B cell (primary cell): Measurements from ENCODE around the gene RBKS.

Experiments used
- CTCF ChIP-seq: fragments of 200-600 bp; IDR thresholded peaks from one replicate; pipeline ENCODE4 v1.8.0; 2022; ENCODE audit warnings: antibody characterized with exemption, mild to moderate bottlenecking
- EZH2 ChIP-seq: IDR thresholded peaks from 2 replicates; pipeline ENCODE4 v1.6.1; 2012; ENCODE audit warnings: borderline replicate concordance, low read depth, mild to moderate bottlenecking, moderate library complexity, low read length; ENCODE audit not compliant: insufficient read depth, poor library complexity, severe bottlenecking

- TF ChIP-seq CTCF, result no peak
- TF ChIP-seq EZH2, result no peak
Observed at GRCh38 chr2:27916293-27916995, 26.3 kb upstream of the RBKS start.
